ENCODE results near the gene SSR1.

DNA sequence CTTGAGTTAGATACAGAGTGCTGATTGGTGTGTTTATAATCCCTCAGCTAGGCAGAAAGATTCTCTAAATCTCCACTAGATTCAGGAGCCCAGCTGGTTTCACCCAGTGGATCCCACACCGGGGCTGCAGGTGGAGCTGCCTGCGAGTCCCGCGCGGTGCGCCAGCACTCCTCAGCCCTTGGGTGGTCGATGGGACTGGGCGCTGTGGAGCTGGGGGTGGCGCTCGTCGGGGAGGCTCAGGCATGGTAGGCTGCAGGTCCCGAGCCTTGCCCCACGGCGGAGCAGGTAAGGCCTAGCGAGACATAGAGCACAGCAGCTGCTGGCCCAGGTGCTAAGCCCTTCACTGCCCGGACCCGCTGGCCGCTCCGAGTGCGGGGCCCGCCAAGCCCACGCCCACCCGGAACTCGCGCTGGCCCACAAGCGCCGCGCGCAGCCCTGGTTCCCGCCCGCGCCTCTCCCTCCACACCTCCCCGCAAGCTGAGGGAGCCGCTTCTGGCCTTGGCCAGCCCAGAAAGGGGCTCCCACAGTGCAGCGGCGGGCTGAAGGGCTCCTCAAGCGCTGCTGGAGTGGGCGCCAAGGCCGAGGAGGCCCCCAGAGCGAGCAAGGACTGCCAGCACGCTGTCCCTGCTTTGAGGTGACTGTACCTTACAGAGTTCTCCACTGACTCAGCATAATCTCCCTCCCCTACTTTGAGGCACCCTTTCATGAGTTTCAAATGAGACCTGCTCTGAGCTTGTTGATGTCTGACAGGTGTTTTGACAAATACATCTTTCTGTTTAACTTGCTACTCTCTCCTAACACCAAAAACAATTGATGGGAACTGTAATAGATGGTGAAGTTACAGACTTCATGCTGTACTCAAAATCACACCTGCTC, 3.9 kb upstream of the SSR1 start:
- TF ChIP-seq GATA2 (IDR thresholded peaks at IDR 0.05; ENCODE audit: low read depth, low read length) (no peak), GATA3 (IDR thresholded peaks at IDR 0.05; ENCODE audit: low read depth, low read length) (no peak)
